ENCODE data around the gene SYTL5.

The SYTL5 gene

DNA sequence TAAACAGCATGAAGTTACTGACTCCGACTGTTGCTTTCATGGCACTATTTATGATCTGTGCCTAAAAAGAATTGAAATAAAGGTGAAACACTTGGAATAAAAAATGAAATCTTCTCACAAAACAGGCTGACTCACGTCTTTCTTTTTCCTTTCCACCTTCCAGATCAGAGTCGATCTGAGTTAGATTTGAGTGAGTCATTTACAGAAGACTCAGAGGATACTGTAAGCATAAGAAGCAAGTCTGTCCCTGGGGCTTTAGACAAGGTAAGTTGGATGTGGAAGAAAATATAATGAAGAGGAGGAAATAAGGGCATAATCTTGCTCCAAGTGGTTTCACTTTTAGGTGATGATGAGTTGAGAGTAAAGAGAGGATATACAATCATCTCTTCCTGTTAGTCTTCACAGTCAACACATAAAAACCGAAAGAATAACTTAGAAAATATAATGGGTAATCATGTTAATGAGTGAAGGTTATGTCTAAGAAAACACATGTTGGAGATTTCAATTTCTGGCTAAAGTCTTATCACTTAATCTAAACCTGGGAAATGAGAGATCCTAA is 89.7 kb downstream of the SYTL5 start:
- H2AFZ ChIP-seq (ENCODE audit: insufficient read depth, low read length, poor library complexity): no peak overlapping the region
- no peak overlapping the region for H2BK12ac ChIP-seq (ENCODE audit: low read length)
- H2BK5ac ChIP-seq (ENCODE audit: low read depth, low read length, poor library complexity): no peak overlapping the region
- no peak overlapping the region for H3K23ac ChIP-seq (ENCODE audit: low read length)
- H3K36me3 ChIP-seq (ENCODE audit: control insufficient read depth in 1 of 2, insufficient read depth in 2 of 2, low read length in 2 of 2): peaks cover 3% of the 10 kb centered on the region in 2 experiments
- H3K27ac ChIP-seq (ENCODE audit: low read depth, low read length): no peak overlapping the region
- H3K9ac ChIP-seq (ENCODE audit: low read length): no peak overlapping the region
- H3K79me2 ChIP-seq (ENCODE audit: control insufficient read depth, insufficient read depth, low read length, poor library complexity): no peaks in the 10 kb centered on the region
- no peak overlapping the region for H2AK5ac ChIP-seq (ENCODE audit: low read length)
- no peak overlapping the region for H4K91ac ChIP-seq (ENCODE audit: low read depth, low read length)
- H4K8ac ChIP-seq (ENCODE audit: low read depth, low read length): no peak overlapping the region
- H4K12ac ChIP-seq (ENCODE audit: low read depth, low read length): no peak overlapping the region
- H3K4me3 ChIP-seq (ENCODE audit: low read depth, low read length): no peak overlapping the region
- no peaks in the 10 kb centered on the region for H3K9me3 ChIP-seq (ENCODE audit: insufficient read depth, low read depth, low read length)
- no peak overlapping the region for H3K4me2 ChIP-seq (ENCODE audit: low read length)
- no peak for DNase-seq
- no peak overlapping the region for H3K14ac ChIP-seq (ENCODE audit: low read length)
- H3K4me1 ChIP-seq (ENCODE audit: control insufficient read depth in 1 of 2, insufficient read depth in 2 of 2, low read length in 2 of 2): no peaks in the 10 kb centered on the region
- no peak overlapping the region for H2BK120ac ChIP-seq (ENCODE audit: insufficient read depth, low read length, poor library complexity)
- no peaks in the 10 kb centered on the region for H3K79me1 ChIP-seq (ENCODE audit: low read length)
- H3K18ac ChIP-seq (ENCODE audit: low read length): no peak overlapping the region
- WGBS (ENCODE audit: extremely low coverage, insufficient coverage, insufficient read length): no CpG with 5 or more reads among the region's 4 CpGs
- no peak overlapping the region for H3K4ac ChIP-seq (ENCODE audit: low read depth, low read length)
- H3K27me3 ChIP-seq (ENCODE audit: insufficient read depth, low read length): no peaks in the 10 kb centered on the region

DNA sequence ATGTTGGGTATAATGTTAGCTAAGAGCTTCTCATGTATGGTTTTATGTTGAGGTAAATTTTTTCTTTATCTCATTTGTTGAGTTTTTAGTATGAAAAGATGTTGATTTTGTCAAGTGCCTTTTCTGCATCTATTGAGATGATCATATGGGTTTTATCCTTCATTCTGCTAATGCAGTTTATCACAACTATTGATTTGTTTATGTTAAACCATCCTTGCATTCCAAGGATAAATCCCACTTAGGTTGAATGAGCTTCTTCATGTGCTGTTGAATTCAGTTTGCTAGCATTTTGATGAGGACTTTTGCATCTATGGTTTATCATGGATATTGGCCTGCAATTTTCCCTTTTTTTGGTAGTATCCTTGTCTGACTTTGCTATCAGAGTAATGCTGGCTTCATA is 93.3 kb downstream of the SYTL5 start:
- Histone ChIP-seq H2AFZ (ENCODE audit: insufficient read depth, low read length, poor library complexity) (no peak overlapping the region), H2AK5ac (ENCODE audit: low read length) (no peak overlapping the region), H3K4me1 (ENCODE audit: control insufficient read depth in 1 of 2, insufficient read depth in 2 of 2, low read length in 2 of 2) (no peaks in the 10 kb centered on the region), H2BK12ac (ENCODE audit: low read length) (no peak overlapping the region), H3K79me1 (ENCODE audit: low read length) (no peaks in the 10 kb centered on the region), H4K8ac (ENCODE audit: low read depth, low read length) (no peak overlapping the region), H3K14ac (ENCODE audit: low read length) (no peak overlapping the region), H4K12ac (ENCODE audit: low read depth, low read length) (no peak overlapping the region), H3K27me3 (ENCODE audit: insufficient read depth, low read length) (no peaks in the 10 kb centered on the region), H3K9ac (ENCODE audit: low read length) (no peak overlapping the region), H3K9me3 (ENCODE audit: insufficient read depth, low read depth, low read length) (no peaks in the 10 kb centered on the region), H3K4me2 (ENCODE audit: low read length) (no peak overlapping the region), H3K79me2 (ENCODE audit: control insufficient read depth, insufficient read depth, low read length, poor library complexity) (no peaks in the 10 kb centered on the region), H3K4ac (ENCODE audit: low read depth, low read length) (no peak overlapping the region), H2BK120ac (ENCODE audit: insufficient read depth, low read length, poor library complexity) (no peak overlapping the region), H3K27ac (ENCODE audit: low read depth, low read length) (no peak overlapping the region), H3K18ac (ENCODE audit: low read length) (no peak overlapping the region), H3K4me3 (ENCODE audit: low read depth, low read length) (no peak overlapping the region), H2BK5ac (ENCODE audit: low read depth, low read length, poor library complexity) (no peak overlapping the region), H4K91ac (ENCODE audit: low read depth, low read length) (no peak overlapping the region), H3K36me3 (ENCODE audit: control insufficient read depth in 1 of 2, insufficient read depth in 2 of 2, low read length in 2 of 2) (no peaks in the 10 kb centered on the region), H3K23ac (ENCODE audit: low read length) (no peak overlapping the region)
- no peak for DNase-seq

DNA sequence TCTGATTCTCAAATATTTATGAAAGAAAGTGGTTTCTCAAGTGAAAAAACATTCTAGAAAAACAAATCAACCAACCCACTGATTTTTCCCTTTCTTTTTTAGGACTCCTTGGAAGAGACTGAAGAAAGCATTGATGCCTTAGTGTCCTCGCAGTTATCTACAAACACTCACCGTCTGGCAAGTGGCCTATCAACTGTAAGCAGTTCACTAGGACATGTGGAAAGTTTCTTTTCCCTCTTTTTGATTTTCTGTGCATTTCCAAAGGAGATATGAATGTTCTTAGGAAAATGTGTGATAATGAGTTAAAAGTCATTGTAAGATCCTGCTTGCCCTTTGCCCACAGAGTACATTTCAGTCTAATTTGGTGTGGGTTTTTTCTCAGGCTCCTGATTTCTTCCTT is 95.9 kb downstream of the SYTL5 start:
- Histone ChIP-seq H3K4me1 (ENCODE audit: control insufficient read depth in 1 of 2, insufficient read depth in 2 of 2, low read length in 2 of 2) (no peaks in the 10 kb centered on the region), H3K9ac (ENCODE audit: low read length) (no peak overlapping the region), H3K4me2 (ENCODE audit: low read length) (no peak overlapping the region), H3K4me3 (ENCODE audit: low read depth, low read length) (no peak overlapping the region), H3K79me2 (ENCODE audit: control insufficient read depth, insufficient read depth, low read length, poor library complexity) (no peaks in the 10 kb centered on the region), H2BK12ac (ENCODE audit: low read length) (no peak overlapping the region), H2BK5ac (ENCODE audit: low read depth, low read length, poor library complexity) (no peak overlapping the region), H3K27ac (ENCODE audit: low read depth, low read length) (no peak overlapping the region), H3K18ac (ENCODE audit: low read length) (no peak overlapping the region), H3K4ac (ENCODE audit: low read depth, low read length) (no peak overlapping the region), H3K36me3 (ENCODE audit: control insufficient read depth in 1 of 2, insufficient read depth in 2 of 2, low read length in 2 of 2) (no peaks in the 10 kb centered on the region), H2AFZ (ENCODE audit: insufficient read depth, low read length, poor library complexity) (no peak overlapping the region), H4K12ac (ENCODE audit: low read depth, low read length) (no peak overlapping the region), H3K14ac (ENCODE audit: low read length) (no peak overlapping the region), H2AK5ac (ENCODE audit: low read length) (no peak overlapping the region), H3K27me3 (ENCODE audit: insufficient read depth, low read length) (no peaks in the 10 kb centered on the region), H4K91ac (ENCODE audit: low read depth, low read length) (no peak overlapping the region), H3K9me3 (ENCODE audit: insufficient read depth, low read depth, low read length) (no peaks in the 10 kb centered on the region), H3K23ac (ENCODE audit: low read length) (no peak overlapping the region), H3K79me1 (ENCODE audit: low read length) (no peaks in the 10 kb centered on the region), H4K8ac (ENCODE audit: low read depth, low read length) (no peak overlapping the region), H2BK120ac (ENCODE audit: insufficient read depth, low read length, poor library complexity) (no peak overlapping the region)
- no CpG with 5 or more reads among the region's 2 CpGs for WGBS (ENCODE audit: extremely low coverage, insufficient coverage, insufficient read length)
- DNase-seq: no peak

DNA sequence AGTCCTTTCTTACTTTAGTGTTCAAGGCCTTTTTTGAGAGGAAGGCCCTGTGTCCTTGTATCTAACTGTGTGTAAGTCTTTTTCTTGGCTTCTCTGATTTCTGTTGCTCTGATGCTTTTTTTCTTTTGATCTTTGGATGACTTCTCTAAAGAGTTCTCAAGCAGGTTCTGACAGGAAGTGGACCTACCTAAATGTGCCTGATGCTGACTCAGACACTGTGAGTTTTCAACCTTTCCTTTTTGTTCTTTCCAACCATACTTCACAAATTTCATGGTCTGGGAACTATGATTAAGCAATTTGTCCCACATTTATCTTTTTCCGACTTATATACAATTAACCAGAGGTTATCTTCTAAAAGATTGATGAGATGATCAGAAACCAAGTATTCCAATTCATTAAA is 96.5 kb downstream of the SYTL5 start:
- H3K79me1 ChIP-seq (ENCODE audit: low read length): no peaks in the 10 kb centered on the region
- no peak overlapping the region for H4K8ac ChIP-seq (ENCODE audit: low read depth, low read length)
- no peak overlapping the region for H3K27ac ChIP-seq (ENCODE audit: low read depth, low read length)
- H3K9ac ChIP-seq (ENCODE audit: low read length): no peak overlapping the region
- H3K9me3 ChIP-seq (ENCODE audit: insufficient read depth, low read depth, low read length): no peaks in the 10 kb centered on the region
- no peak overlapping the region for H3K4me2 ChIP-seq (ENCODE audit: low read length)
- H2BK5ac ChIP-seq (ENCODE audit: low read depth, low read length, poor library complexity): no peak overlapping the region
- no peak overlapping the region for H2AK5ac ChIP-seq (ENCODE audit: low read length)
- no peak overlapping the region for H3K4ac ChIP-seq (ENCODE audit: low read depth, low read length)
- H2AFZ ChIP-seq (ENCODE audit: insufficient read depth, low read length, poor library complexity): no peak overlapping the region
- H3K18ac ChIP-seq (ENCODE audit: low read length): no peak overlapping the region
- H3K27me3 ChIP-seq (ENCODE audit: insufficient read depth, low read length): no peaks in the 10 kb centered on the region
- no peak overlapping the region for H3K23ac ChIP-seq (ENCODE audit: low read length)
- no peak overlapping the region for H4K91ac ChIP-seq (ENCODE audit: low read depth, low read length)
- H3K79me2 ChIP-seq (ENCODE audit: control insufficient read depth, insufficient read depth, low read length, poor library complexity): no peaks in the 10 kb centered on the region
- DNase-seq: no peak
- H3K36me3 ChIP-seq (ENCODE audit: control insufficient read depth in 1 of 2, insufficient read depth in 2 of 2, low read length in 2 of 2): no peaks in the 10 kb centered on the region
- H2BK120ac ChIP-seq (ENCODE audit: insufficient read depth, low read length, poor library complexity): no peak overlapping the region
- WGBS (ENCODE audit: extremely low coverage, insufficient coverage, insufficient read length): no CpG with 5 or more reads among the region's 1 CpG
- no peak overlapping the region for H3K14ac ChIP-seq (ENCODE audit: low read length)
- H3K4me1 ChIP-seq (ENCODE audit: control insufficient read depth in 1 of 2, insufficient read depth in 2 of 2, low read length in 2 of 2): no peaks in the 10 kb centered on the region
- H2BK12ac ChIP-seq (ENCODE audit: low read length): no peak overlapping the region
- no peak overlapping the region for H3K4me3 ChIP-seq (ENCODE audit: low read depth, low read length)
- H4K12ac ChIP-seq (ENCODE audit: low read depth, low read length): no peak overlapping the region

Measured in trophoblast cell (in vitro differentiated cells and primary cell).